ENCODE results near the gene KL. TPM values are rescaled to one million over a fixed set of nuclear protein-coding genes. Genes with fewer than 3 reads are reported as not detected.

The KL gene
- total RNA-seq, 2 donors from 2014 or later = 0.09 TPM; not detected in 1

DNA sequence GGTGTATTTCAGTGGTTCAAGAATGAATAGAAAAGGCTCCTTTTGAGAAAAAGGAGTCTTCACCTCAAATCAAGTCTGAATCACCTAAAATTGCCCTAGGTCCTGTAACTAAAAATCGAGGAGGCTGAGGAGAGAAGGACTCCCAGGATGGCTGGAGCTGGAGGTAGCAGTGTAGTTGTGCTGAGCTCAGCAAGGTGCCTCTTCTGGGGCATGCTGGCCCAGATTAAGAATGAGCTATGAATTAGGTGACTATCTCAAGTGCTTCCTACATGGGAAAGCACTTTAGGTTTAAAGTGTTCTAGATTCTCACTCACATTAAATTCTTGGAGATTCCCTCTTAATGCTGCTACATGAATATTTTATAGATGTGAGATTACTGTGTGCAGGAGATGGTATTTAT is 28.8 kb upstream of the KL start:
- no peaks in the 10 kb centered on the region for H3K36me3 ChIP-seq (ENCODE audit: control insufficient read depth, insufficient read depth, low read length)
- Mint-ChIP-seq H3K4me1 (no peaks in the 10 kb centered on the region), H3K27ac (no peak overlapping the region), H3K4me3 (no peak overlapping the region), H3K9me3 (peaks cover 6% of the 10 kb centered on the region), H3K27me3 (ENCODE audit: insufficient read depth) (no peaks in the 10 kb centered on the region), H3K36me3 (ENCODE audit: low read depth) (no peaks in the 10 kb centered on the region)
- H3K4me3 ChIP-seq (ENCODE audit: low read length) = no peak overlapping the region
- no peak for TF ChIP-seq CTCF (conservative IDR thresholded peaks at IDR 0.05)
- 86 to 91% methylated on average over 1 of the region's 1 CpG for WGBS, 2 experiments (ENCODE audit: insufficient coverage in 1 of 2, insufficient read length in 1 of 2)
- DNase-seq = no peak
- H3K9me3 ChIP-seq (ENCODE audit: control insufficient read depth, low read length) = no peaks in the 10 kb centered on the region
- H3K27me3 ChIP-seq (ENCODE audit: control insufficient read depth, insufficient read depth, low read length, poor library complexity, severe bottlenecking) = no peaks in the 10 kb centered on the region
- no peaks in the 10 kb centered on the region for H3K4me1 ChIP-seq (ENCODE audit: control insufficient read depth, insufficient read depth, low read length)
- no peak overlapping the region for H3K9ac ChIP-seq (ENCODE audit: extremely low read depth, low read length, poor library complexity, severe bottlenecking)
- H3K27ac ChIP-seq (ENCODE audit: low read depth, low read length) = no peak overlapping the region

GRCh38 chr13:32988608-32989289 is 27.5 kb upstream of the KL start:
- DNase-seq = no peak
- no peaks in the 10 kb centered on the region for H3K9me3 ChIP-seq (ENCODE audit: control insufficient read depth, low read length)
- Mint-ChIP-seq H3K36me3 (ENCODE audit: low read depth) (no peaks in the 10 kb centered on the region), H3K4me1 (no peaks in the 10 kb centered on the region), H3K27ac (no peak overlapping the region), H3K9me3 (peaks cover 6% of the 10 kb centered on the region), H3K4me3 (no peak overlapping the region), H3K27me3 (ENCODE audit: insufficient read depth) (no peaks in the 10 kb centered on the region)
- H3K4me1 ChIP-seq (ENCODE audit: control insufficient read depth, insufficient read depth, low read length) = no peaks in the 10 kb centered on the region
- H3K27me3 ChIP-seq (ENCODE audit: control insufficient read depth, insufficient read depth, low read length, poor library complexity, severe bottlenecking) = no peaks in the 10 kb centered on the region
- no peaks in the 10 kb centered on the region for H3K36me3 ChIP-seq (ENCODE audit: control insufficient read depth, insufficient read depth, low read length)
- no peak overlapping the region for H3K27ac ChIP-seq (ENCODE audit: low read depth, low read length)
- H3K4me3 ChIP-seq (ENCODE audit: low read length) = no peak overlapping the region
- no peak overlapping the region for H3K9ac ChIP-seq (ENCODE audit: extremely low read depth, low read length, poor library complexity, severe bottlenecking)
- 90 to 98% methylated on average over 7 of the region's 8 CpGs for WGBS, 2 experiments (ENCODE audit: insufficient coverage in 1 of 2, insufficient read length in 1 of 2)
- no peak for TF ChIP-seq CTCF (conservative IDR thresholded peaks at IDR 0.05)

- H3K27ac Mint-ChIP-seq = no peak overlapping the region
- no peak overlapping the region for H3K27ac ChIP-seq (ENCODE audit: low read depth, low read length)
- TF ChIP-seq CTCF (conservative IDR thresholded peaks at IDR 0.05) = no peak
- no peak overlapping the region for H3K4me3 Mint-ChIP-seq
- no peak overlapping the region for H3K4me3 ChIP-seq (ENCODE audit: low read length)
- H3K9me3 ChIP-seq (ENCODE audit: control insufficient read depth, low read length) = no peaks in the 10 kb centered on the region
- peaks cover 6% of the 10 kb centered on the region for H3K9me3 Mint-ChIP-seq
- H3K27me3 Mint-ChIP-seq (ENCODE audit: insufficient read depth) = no peaks in the 10 kb centered on the region
- H3K9ac ChIP-seq (ENCODE audit: extremely low read depth, low read length, poor library complexity, severe bottlenecking) = no peak overlapping the region
- H3K27me3 ChIP-seq (ENCODE audit: control insufficient read depth, insufficient read depth, low read length, poor library complexity, severe bottlenecking) = no peaks in the 10 kb centered on the region
- H3K4me1 ChIP-seq (ENCODE audit: control insufficient read depth, insufficient read depth, low read length) = no peaks in the 10 kb centered on the region
- no peaks in the 10 kb centered on the region for H3K36me3 Mint-ChIP-seq (ENCODE audit: low read depth)
- H3K4me1 Mint-ChIP-seq = no peaks in the 10 kb centered on the region
- no peak for DNase-seq
- WGBS, 2 experiments (ENCODE audit: insufficient coverage in 1 of 2, insufficient read length in 1 of 2) = 90 to 91% methylated on average over 3 of the region's 3 CpGs
- H3K36me3 ChIP-seq (ENCODE audit: control insufficient read depth, insufficient read depth, low read length) = no peaks in the 10 kb centered on the region
Observed at GRCh38 chr13:32989290-32989667, 26.9 kb upstream of the KL start.
